ENCODE measurements around the gene HS2ST1.

DNA sequence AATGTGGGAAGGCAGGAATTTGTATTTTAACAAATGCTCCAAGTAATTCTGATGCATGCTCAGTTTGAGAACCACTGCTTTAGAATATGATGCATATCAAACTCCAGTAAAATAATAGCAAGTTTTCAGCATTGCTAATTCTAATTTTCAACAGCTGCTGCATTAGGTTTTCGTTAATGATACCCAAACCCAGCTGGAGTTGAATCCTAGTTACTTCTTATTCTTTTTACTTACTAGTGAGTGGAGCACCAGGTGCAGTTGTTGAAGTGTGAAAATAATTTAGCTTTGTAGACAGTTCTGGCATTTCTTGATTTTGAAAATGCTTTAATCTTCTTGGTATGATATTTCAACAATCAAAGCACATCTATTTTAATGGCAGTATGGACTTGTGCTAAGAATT lies 138.5 kb downstream of the HS2ST1 start:
- TF ChIP-seq YY1 (IDR thresholded peaks at IDR 0.05; ENCODE audit: low read depth, low read length) (no peak), POLR2A (IDR thresholded peaks at IDR 0.05; ENCODE audit: low read depth, low read length) (no peak), TCF3 (IDR thresholded peaks at IDR 0.05; ENCODE audit: borderline replicate concordance, insufficient read depth, low read depth, low read length) (no peak), SMARCA5 (IDR thresholded peaks at IDR 0.05) (no peak), EZH2 (IDR thresholded peaks at IDR 0.05; ENCODE audit: borderline replicate concordance, control insufficient read depth, low read depth, low read length) (no peak), RCOR1 (conservative IDR thresholded peaks at IDR 0.05; ENCODE audit: low read depth, low read length) (no peak), RAD21 (IDR thresholded peaks at IDR 0.05; ENCODE audit: insufficient read depth, low read depth, low read length) (no peak)
- TF ChIP-seq, protein P1, sequence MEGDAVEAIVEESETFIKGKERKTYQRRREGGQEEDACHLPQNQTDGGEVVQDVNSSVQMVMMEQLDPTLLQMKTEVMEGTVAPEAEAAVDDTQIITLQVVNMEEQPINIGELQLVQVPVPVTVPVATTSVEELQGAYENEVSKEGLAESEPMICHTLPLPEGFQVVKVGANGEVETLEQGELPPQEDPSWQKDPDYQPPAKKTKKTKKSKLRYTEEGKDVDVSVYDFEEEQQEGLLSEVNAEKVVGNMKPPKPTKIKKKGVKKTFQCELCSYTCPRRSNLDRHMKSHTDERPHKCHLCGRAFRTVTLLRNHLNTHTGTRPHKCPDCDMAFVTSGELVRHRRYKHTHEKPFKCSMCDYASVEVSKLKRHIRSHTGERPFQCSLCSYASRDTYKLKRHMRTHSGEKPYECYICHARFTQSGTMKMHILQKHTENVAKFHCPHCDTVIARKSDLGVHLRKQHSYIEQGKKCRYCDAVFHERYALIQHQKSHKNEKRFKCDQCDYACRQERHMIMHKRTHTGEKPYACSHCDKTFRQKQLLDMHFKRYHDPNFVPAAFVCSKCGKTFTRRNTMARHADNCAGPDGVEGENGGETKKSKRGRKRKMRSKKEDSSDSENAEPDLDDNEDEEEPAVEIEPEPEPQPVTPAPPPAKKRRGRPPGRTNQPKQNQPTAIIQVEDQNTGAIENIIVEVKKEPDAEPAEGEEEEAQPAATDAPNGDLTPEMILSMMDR (IDR thresholded peaks at IDR 0.05 in 2 of 3, conservative IDR thresholded peaks at IDR 0.05 in 1 of 3; ENCODE audit: control insufficient read depth in 2 of 3, extremely low read depth in 1 of 3, insufficient read depth in 1 of 3, low read depth in 3 of 3, low read length in 3 of 3), result no peak
- TF ChIP-seq, protein P2, sequence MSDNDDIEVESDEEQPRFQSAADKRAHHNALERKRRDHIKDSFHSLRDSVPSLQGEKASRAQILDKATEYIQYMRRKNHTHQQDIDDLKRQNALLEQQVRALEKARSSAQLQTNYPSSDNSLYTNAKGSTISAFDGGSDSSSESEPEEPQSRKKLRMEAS (IDR thresholded peaks at IDR 0.05; ENCODE audit: low read depth, low read length), result no peak
